DOHH2 (cell line): Measurements from ENCODE around the gene FAM120A.

Source experiments
- H3F3A ChIP-seq: fragments of 200-600 bp; sonication (generic), shearing (Covaris generic); 2 replicates; pipeline ENCODE4 v1.6.0; 2016; ENCODE audit warnings: antibody characterized with exemption, mild to moderate bottlenecking; ENCODE audit not compliant: control insufficient read depth, insufficient read depth
- H3K27ac ChIP-seq: fragments of 200-600 bp; sonication (generic); 2 replicates; pipeline ENCODE4 v1.5.1; 2014; ENCODE audit warnings: low read depth, mild to moderate bottlenecking, low read length, moderate library complexity
- H3K27me3 ChIP-seq: fragments of 200-600 bp; sonication (generic); 2 replicates; pipeline ENCODE4 v1.6.1; 2014; ENCODE audit warnings: mild to moderate bottlenecking, low read length, mixed read lengths; ENCODE audit not compliant: control insufficient read depth
- H3K36me3 ChIP-seq: fragments of 200-600 bp; sonication (generic); 2 replicates; pipeline ENCODE4 v1.6.1; 2014; ENCODE audit warnings: mild to moderate bottlenecking, low read length, moderate library complexity, mixed read lengths; ENCODE audit not compliant: control insufficient read depth
- H3K4me1 ChIP-seq: fragments of 200-600 bp; sonication (generic); 2 replicates; pipeline ENCODE4 v1.6.1; 2014; ENCODE audit warnings: mild to moderate bottlenecking, low read length, mixed read lengths; ENCODE audit not compliant: control insufficient read depth
- H3K4me2 ChIP-seq: fragments of 200-600 bp; sonication (generic); 2 replicates; pipeline ENCODE4 v1.6.0; 2014; ENCODE audit warnings: mild to moderate bottlenecking, low read length, moderate library complexity
- H3K4me3 ChIP-seq: fragments of 200-600 bp; sonication (generic); 2 replicates; pipeline ENCODE4 v1.5.1; 2014; ENCODE audit warnings: mild to moderate bottlenecking, low read length, mixed read lengths
- H3K79me2 ChIP-seq: fragments of 200-600 bp; sonication (generic); 2 replicates; pipeline ENCODE4 v1.6.1; 2014; ENCODE audit warnings: mild to moderate bottlenecking, low read length, mixed read lengths; ENCODE audit not compliant: control insufficient read depth
- H3K9me2 ChIP-seq: fragments of 200-600 bp; sonication (generic); replicated peaks from 2 replicates; pipeline ENCODE4 v1.6.1; 2014; ENCODE audit warnings: mild to moderate bottlenecking, low read length, mixed read lengths; ENCODE audit not compliant: control insufficient read depth
- H3K9me3 ChIP-seq: fragments of 200-600 bp; sonication (generic); 2 replicates; pipeline ENCODE4 v1.6.1; 2014; ENCODE audit warnings: antibody characterized with exemption, low read length, mixed read lengths; ENCODE audit not compliant: control insufficient read depth, insufficient read depth
- H4K20me1 ChIP-seq: fragments of 200-600 bp; sonication (generic); 2 replicates; pipeline ENCODE4 v1.6.0; 2014; ENCODE audit warnings: low read depth, mild to moderate bottlenecking, antibody characterized with exemption, low read length, moderate library complexity; ENCODE audit not compliant: control insufficient read depth, insufficient read depth
- EZH2phosphoT487 ChIP-seq: fragments of 200-600 bp; sonication (generic); IDR thresholded peaks from 2 replicates; pipeline ENCODE4 v1.6.1; 2017; ENCODE audit warnings: borderline replicate concordance, mild to moderate bottlenecking, antibody characterized with exemption, low read length, moderate library complexity, mixed read lengths
- TF ChIP-seq, protein P1 (sequence below): fragments of 200-600 bp; sonication (generic); IDR thresholded peaks from one replicate; pipeline ENCODE4 v1.5.1; 2014; ENCODE audit warnings: antibody characterized with exemption, mild to moderate bottlenecking, low read depth, low read length; ENCODE audit not compliant: poor library complexity, severe bottlenecking

Gene FAM120A

DNA sequence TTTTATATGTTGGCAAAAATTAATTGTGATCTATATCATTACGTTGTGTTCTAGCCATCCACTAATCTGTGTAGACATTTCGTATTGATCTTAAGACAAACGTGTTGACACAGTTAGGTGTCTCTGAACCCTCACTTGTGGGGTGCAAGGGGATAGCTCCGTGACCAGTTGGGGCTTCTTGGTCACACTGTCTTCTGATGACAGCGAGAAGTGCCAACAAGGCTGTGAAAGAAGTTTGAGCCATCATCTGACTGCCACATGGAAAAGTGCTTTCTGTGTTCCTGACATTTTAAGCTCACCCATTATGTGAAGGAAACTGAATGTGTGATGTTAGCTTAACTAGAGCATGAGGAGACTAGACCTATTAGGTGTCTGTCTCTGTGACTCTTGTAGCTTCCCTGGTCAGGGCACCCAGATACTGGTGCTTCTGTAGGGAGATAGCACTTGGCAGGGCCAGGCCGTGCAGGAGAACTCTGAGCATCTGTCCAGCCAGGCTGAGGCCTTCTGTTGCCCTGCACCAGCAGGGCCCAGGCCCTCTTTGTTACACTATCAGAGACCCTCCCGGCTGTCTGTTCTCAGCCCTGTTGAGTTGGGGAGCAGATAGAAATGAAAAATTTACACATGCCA, 72.1 kb downstream of the FAM120A start:
- Histone ChIP-seq H3K4me2 (no peak overlapping the region), H3F3A (no peaks in the 10 kb centered on the region), H3K4me3 (no peak overlapping the region), H3K27me3 (no peaks in the 10 kb centered on the region), H4K20me1 (no peaks in the 10 kb centered on the region; the same call in none of the 2 replicates), H3K79me2 (peaks cover 50% of the 10 kb centered on the region), H3K4me1 (no peaks in the 10 kb centered on the region), H3K27ac (no peak overlapping the region), H3K9me3 (no peaks in the 10 kb centered on the region), H3K9me2 (no peaks in the 10 kb centered on the region), H3K36me3 (peaks cover 86% of the 10 kb centered on the region)
- no peak for TF ChIP-seq EZH2phosphoT487
- TF ChIP-seq, protein P1, sequence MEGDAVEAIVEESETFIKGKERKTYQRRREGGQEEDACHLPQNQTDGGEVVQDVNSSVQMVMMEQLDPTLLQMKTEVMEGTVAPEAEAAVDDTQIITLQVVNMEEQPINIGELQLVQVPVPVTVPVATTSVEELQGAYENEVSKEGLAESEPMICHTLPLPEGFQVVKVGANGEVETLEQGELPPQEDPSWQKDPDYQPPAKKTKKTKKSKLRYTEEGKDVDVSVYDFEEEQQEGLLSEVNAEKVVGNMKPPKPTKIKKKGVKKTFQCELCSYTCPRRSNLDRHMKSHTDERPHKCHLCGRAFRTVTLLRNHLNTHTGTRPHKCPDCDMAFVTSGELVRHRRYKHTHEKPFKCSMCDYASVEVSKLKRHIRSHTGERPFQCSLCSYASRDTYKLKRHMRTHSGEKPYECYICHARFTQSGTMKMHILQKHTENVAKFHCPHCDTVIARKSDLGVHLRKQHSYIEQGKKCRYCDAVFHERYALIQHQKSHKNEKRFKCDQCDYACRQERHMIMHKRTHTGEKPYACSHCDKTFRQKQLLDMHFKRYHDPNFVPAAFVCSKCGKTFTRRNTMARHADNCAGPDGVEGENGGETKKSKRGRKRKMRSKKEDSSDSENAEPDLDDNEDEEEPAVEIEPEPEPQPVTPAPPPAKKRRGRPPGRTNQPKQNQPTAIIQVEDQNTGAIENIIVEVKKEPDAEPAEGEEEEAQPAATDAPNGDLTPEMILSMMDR = no peak

DNA sequence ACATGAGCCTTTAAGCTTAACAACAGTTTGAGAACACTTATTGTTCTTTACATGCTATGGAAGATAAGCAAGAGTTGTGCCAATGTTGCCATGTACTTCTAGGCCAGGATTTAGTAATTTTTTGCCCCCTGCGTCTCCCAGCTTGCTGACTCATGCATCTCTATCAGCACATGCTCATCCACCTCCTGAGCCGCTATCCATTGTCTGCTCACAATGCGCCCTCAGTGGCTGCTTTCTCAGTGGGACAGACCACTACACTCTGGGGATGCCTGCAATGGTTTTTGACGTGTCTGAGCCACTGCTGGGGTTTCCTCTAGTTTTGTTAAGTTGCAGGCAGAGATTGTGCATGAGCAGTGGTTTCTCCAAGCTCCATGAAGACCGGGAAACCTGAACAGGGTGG, 74.0 kb downstream of the FAM120A start:
- Histone ChIP-seq H3K4me1 (no peaks in the 10 kb centered on the region), H4K20me1 (no peaks in the 10 kb centered on the region; the same call in none of the 2 replicates), H3K9me3 (no peaks in the 10 kb centered on the region), H3K27me3 (no peaks in the 10 kb centered on the region), H3F3A (no peaks in the 10 kb centered on the region), H3K27ac (no peak overlapping the region), H3K9me2 (no peaks in the 10 kb centered on the region), H3K4me3 (no peak overlapping the region), H3K79me2 (peaks cover 38% of the 10 kb centered on the region), H3K4me2 (no peak overlapping the region), H3K36me3 (peaks cover 92% of the 10 kb centered on the region)
- TF ChIP-seq, protein P1 = no peak
- no peak for TF ChIP-seq EZH2phosphoT487

DNA sequence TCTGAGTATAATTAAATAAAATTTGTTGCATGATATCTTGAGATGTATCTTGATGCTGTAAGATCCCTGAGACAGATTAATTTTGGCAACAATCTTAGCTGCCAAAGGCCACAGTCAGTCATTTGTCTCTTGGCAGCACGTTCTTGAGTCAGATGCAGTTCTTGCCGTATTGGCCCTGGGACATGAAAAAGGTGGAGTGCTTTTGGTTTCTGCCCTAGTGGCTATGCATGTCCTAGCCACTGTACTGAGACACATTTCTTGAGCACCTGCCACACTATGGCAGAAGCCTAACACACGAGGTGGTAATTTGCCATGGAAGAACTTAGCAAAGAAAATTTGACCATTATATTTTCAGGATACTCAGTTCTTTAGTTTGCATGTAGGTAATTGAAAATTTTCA, 79.9 kb downstream of the FAM120A start:
- TF ChIP-seq, protein P1 = no peak
- no peak for TF ChIP-seq EZH2phosphoT487
- Histone ChIP-seq H3F3A (no peaks in the 10 kb centered on the region), H3K4me3 (no peak overlapping the region), H3K9me2 (no peaks in the 10 kb centered on the region), H3K27me3 (no peaks in the 10 kb centered on the region), H3K36me3 (peaks cover 97% of the 10 kb centered on the region), H3K27ac (no peak overlapping the region), H3K9me3 (no peaks in the 10 kb centered on the region), H3K4me2 (no peak overlapping the region), H3K79me2 (peaks cover 13% of the 10 kb centered on the region), H3K4me1 (no peaks in the 10 kb centered on the region), H4K20me1 (no peaks in the 10 kb centered on the region; the same call in 1 of the 2 replicates)

DNA sequence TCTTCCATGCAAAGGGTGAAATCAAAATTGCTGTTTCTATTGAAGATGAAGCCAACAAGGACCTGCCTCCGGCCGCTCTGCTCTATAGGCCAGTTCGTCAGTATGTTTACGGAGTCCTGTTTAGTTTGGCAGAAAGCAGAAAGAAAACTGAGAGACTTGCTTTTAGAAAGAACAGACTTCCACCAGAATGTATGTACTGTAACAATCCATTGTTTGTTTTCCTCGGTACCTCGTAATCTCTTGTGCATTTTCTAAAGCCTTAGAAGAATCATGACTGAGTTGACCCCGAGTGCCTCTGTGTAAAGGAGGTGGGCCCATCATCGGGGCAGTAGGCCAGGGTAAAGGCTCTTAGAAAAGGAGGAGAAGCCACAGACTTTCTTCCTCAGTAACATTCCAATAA, 80.7 kb downstream of the FAM120A start:
- Histone ChIP-seq H3K27me3 (no peaks in the 10 kb centered on the region), H3K36me3 (peaks cover 97% of the 10 kb centered on the region), H3F3A (no peaks in the 10 kb centered on the region), H3K4me2 (no peak overlapping the region), H4K20me1 (no peaks in the 10 kb centered on the region; the same call in 1 of the 2 replicates), H3K79me2 (peaks cover 13% of the 10 kb centered on the region), H3K4me1 (no peaks in the 10 kb centered on the region), H3K9me3 (no peaks in the 10 kb centered on the region), H3K9me2 (no peaks in the 10 kb centered on the region), H3K4me3 (no peak overlapping the region), H3K27ac (no peak overlapping the region)
- TF ChIP-seq EZH2phosphoT487 = no peak
- TF ChIP-seq, protein P1 = no peak
